Uterus (tissue), 4 donors: ENCODE results near the gene CELF6. TPM values are rescaled to one million over a fixed set of nuclear protein-coding genes. Genes with fewer than 3 reads are reported as not detected.
"Not testable (repeated sequence)": the region's sequence is repeated elsewhere in the genome, so short reads cannot be mapped to it uniquely, and the experiment has no call there.

Experiments
- DNase-seq, 2 donors: peaks; one replicate each; pipeline ENCODE4 v3.0.0-alpha.2; 2019 to 2020
- H3K27ac ChIP-seq, 2 donors: fragments of 200-600 bp; sonication (generic); 1 replicate in 1 of 2; 2 replicates in 1 of 2; pipeline ENCODE4 v1.5.1; 2016 to 2018
- H3K27me3 ChIP-seq, 2 donors: fragments of 200-600 bp; sonication (generic); one replicate each; pipeline ENCODE4 v1.5.1; 2018 to 2019; ENCODE audit warnings: control low read depth in 1 of 2
- H3K36me3 ChIP-seq, 2 donors: fragments of 200-600 bp; sonication (generic); one replicate each; pipeline ENCODE4 v1.5.1; 2019; ENCODE audit warnings: control low read depth in 1 of 2
- H3K4me1 ChIP-seq, 2 donors: fragments of 200-600 bp; sonication (generic); one replicate each; pipeline ENCODE4 v1.5.1; 2018 to 2019; ENCODE audit warnings: control low read depth in 1 of 2
- H3K4me3 ChIP-seq, 2 donors: fragments of 200-600 bp; sonication (generic); 1 replicate in 1 of 2; 2 replicates in 1 of 2; pipeline ENCODE4 v1.5.1; 2018 to 2019; ENCODE audit warnings: mild to moderate bottlenecking in 1 of 2
- H3K9me3 ChIP-seq, 2 donors: fragments of 200-600 bp; sonication (generic); one replicate each; pipeline ENCODE4 v1.5.1; 2019; ENCODE audit warnings: control low read depth in 1 of 2
- POLR2A ChIP-seq, 2 donors: fragments of 450-650 bp; IDR thresholded peaks; one replicate each; pipeline ENCODE4 v1.6.1; 2016; ENCODE audit warnings: antibody characterized with exemption in 2 of 2, mild to moderate bottlenecking in 1 of 2, moderate library complexity in 1 of 2
- intact Hi-C: fragments of 100-400 bp; cut with DNase I; formaldehyde crosslinking; loops from one replicate; pipeline ENCODE4 v1.15.1; 2023; ENCODE audit warnings: low total_unique reads
- total RNA-seq, 4 donors: library from RNA; depleted of rRNA in 3 of 4; stranded (reverse); fragments of >200 nt in 3 of 4; gene quantifications; one replicate each; pipeline versions ENCODE4 v1.1.0 to v1.2.4, GENCODE V29; 2014 to 2023
- TF ChIP-seq, protein P1 (sequence below), 4 experiments: fragments of 200-600 bp in 2 of 4; fragments of 450-650 bp in 2 of 4; sonication (generic) in 2 of 4; IDR thresholded peaks; one replicate each; pipeline ENCODE4 v1.5.1; 2016 to 2019; ENCODE audit warnings: antibody characterized with exemption in 4 of 4, mild to moderate bottlenecking in 2 of 4, moderate library complexity in 1 of 4
- donor health status: DM: yes; HTN: yes; CAD: no.

The CELF6 gene
- total RNA-seq, 4 donors from 2014 or later = 1.9 to 12.3 (median 5.6) TPM

DNA sequence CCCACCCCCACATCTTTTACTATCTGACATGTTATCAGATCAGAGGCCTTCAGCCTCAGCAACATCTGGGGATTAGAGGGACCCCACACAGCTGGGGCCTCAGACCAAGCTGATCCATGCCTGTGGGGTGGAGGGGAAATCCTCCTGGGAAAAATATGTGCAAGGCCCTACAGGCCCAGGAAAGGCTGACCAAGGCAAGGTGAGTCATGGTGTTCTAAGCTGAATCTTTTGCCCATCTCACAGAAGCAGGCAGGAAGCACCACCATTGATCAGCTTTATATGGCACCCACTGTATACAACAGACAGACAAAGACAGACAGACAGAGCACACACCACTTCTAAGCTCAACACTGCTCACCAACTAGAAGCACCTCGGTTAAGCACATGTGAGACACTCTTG is 35.2 kb downstream of the CELF6 start:
- no peaks in the 10 kb centered on the region for H3K36me3 ChIP-seq
- H3K27ac ChIP-seq = no peak overlapping the region
- intact Hi-C loops = no loop called here
- no peak for DNase-seq
- TF ChIP-seq, protein P1, sequence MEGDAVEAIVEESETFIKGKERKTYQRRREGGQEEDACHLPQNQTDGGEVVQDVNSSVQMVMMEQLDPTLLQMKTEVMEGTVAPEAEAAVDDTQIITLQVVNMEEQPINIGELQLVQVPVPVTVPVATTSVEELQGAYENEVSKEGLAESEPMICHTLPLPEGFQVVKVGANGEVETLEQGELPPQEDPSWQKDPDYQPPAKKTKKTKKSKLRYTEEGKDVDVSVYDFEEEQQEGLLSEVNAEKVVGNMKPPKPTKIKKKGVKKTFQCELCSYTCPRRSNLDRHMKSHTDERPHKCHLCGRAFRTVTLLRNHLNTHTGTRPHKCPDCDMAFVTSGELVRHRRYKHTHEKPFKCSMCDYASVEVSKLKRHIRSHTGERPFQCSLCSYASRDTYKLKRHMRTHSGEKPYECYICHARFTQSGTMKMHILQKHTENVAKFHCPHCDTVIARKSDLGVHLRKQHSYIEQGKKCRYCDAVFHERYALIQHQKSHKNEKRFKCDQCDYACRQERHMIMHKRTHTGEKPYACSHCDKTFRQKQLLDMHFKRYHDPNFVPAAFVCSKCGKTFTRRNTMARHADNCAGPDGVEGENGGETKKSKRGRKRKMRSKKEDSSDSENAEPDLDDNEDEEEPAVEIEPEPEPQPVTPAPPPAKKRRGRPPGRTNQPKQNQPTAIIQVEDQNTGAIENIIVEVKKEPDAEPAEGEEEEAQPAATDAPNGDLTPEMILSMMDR (IDR thresholded peaks at IDR 0.05) = no peak
- TF ChIP-seq POLR2A (IDR thresholded peaks at IDR 0.05) = no peak
- H3K4me1 ChIP-seq = no peaks in the 10 kb centered on the region
- no peaks in the 10 kb centered on the region for H3K27me3 ChIP-seq
- H3K4me3 ChIP-seq = no peak overlapping the region
- H3K9me3 ChIP-seq = no peaks in the 10 kb centered on the region

DNA sequence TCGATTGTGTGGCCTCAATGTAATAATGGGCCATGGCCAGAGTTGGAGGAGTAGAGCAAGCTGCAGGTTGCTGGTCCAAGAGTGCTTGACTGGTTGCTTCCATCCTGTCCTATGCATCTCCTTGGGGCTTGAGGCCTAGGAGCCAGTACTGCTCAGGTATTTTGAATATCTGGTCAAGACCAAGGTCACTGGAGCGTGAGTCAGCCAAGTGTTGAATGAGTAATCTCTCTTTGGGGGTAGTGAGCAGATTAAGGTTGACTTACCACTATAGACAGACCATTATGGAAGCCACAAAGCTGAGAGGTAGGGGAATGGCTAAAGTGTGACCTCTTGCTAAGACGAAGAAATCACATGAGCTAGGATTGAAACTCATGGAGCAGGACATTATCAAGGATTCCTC is 38.2 kb downstream of the CELF6 start:
- H3K27ac ChIP-seq = no peak overlapping the region
- H3K4me1 ChIP-seq = no peaks in the 10 kb centered on the region
- H3K4me3 ChIP-seq = no peak overlapping the region
- intact Hi-C loops = no loop called here
- no peaks in the 10 kb centered on the region for H3K36me3 ChIP-seq
- TF ChIP-seq, protein P1 (IDR thresholded peaks at IDR 0.05) = no peak
- no peak for TF ChIP-seq POLR2A (IDR thresholded peaks at IDR 0.05)
- no peak for DNase-seq
- H3K27me3 ChIP-seq = no peaks in the 10 kb centered on the region
- no peaks in the 10 kb centered on the region for H3K9me3 ChIP-seq

DNA sequence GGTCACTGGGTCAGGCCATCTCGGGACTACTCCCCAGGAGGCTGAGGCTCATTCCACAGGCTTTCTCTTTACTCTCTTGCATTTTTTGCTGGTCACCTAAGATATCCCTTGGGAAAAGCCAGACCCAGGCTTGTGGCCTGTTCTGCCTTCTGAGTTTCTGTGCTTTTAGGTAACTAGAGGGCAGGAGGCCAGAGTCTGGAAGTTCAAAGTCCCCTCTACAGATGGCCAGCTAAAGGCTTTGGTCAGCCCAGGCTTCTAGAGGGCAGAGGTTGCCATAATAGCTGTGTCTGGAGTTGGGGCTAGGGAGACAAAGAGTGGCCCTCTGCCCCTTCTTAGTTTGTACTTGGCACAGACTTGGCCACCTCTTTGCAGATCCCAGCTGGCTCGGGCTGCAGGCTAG is 39.2 kb downstream of the CELF6 start:
- Histone ChIP-seq H3K27ac (no peak overlapping the region), H3K4me1 (no peaks in the 10 kb centered on the region), H3K36me3 (no peaks in the 10 kb centered on the region), H3K4me3 (no peak overlapping the region), H3K9me3 (no peaks in the 10 kb centered on the region), H3K27me3 (no peaks in the 10 kb centered on the region)
- DNase-seq = no peak
- TF ChIP-seq, protein P1 (IDR thresholded peaks at IDR 0.05) = no peak
- no peak for TF ChIP-seq POLR2A (IDR thresholded peaks at IDR 0.05)
- intact Hi-C loops = no loop called here

DNA sequence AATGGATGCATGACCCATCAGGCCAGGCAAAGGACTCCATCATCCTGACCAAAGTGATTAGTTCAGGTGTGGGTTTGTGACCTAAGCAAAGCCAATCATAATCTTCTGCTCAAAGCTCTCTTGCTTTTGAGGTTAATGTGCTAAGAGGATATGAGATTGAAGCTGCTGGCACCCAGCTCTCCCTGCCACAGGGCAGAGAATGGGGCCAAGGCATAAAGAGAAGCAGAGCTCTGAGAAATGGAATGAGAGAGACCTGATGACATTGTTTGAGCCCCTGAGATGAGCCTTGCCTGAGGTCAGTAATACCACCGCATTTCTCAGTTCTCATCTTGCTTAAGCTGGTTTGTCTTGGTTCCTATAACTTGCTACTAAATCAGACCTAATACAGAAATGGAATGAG is 41.2 kb downstream of the CELF6 start:
- no peak for TF ChIP-seq POLR2A (IDR thresholded peaks at IDR 0.05)
- TF ChIP-seq, protein P1 (IDR thresholded peaks at IDR 0.05) = no peak
- H3K36me3 ChIP-seq = no peaks in the 10 kb centered on the region

DNA sequence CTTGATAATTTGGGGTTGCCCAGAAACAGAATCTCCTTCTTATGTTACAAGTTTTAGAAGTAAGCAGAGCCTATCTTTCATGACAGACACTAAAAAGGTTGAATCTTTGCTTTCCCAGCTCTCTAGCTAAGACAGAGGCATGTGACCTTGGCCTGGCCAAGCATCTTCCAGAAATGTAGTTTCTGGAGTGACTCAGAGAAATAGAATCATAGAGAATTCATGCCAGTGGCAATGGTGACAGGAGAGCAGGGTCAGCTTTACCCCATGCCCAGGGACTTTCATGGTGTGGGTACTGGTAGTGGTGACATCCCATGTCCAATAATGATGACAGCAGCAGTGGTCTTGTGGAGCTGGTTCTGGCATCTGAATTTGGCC is 43.6 kb downstream of the CELF6 start:
- H3K27ac ChIP-seq = no peak overlapping the region
- no peaks in the 10 kb centered on the region for H3K36me3 ChIP-seq
- no peaks in the 10 kb centered on the region for H3K9me3 ChIP-seq
- no peak overlapping the region for H3K4me3 ChIP-seq
- no peaks in the 10 kb centered on the region for H3K27me3 ChIP-seq
- intact Hi-C loops = loop anchor here (10.0 kb wide), 1 partner anchor 72 kb away; no protein-coding TSS in a partner anchor
- no peaks in the 10 kb centered on the region for H3K4me1 ChIP-seq
- DNase-seq = no peak
- no peak for TF ChIP-seq POLR2A (IDR thresholded peaks at IDR 0.05)
- TF ChIP-seq, protein P1 (IDR thresholded peaks at IDR 0.05) = no peak

More for the DNA sequence above, 41.2 kb downstream of the CELF6 start:
- no peaks in the 10 kb centered on the region for H3K27me3 ChIP-seq
- no peak for DNase-seq
- no peaks in the 10 kb centered on the region for H3K9me3 ChIP-seq
- H3K4me1 ChIP-seq = no peaks in the 10 kb centered on the region
- H3K27ac ChIP-seq = no peak overlapping the region
- intact Hi-C loops = loop anchor here (10.0 kb wide), 1 partner anchor 74 kb away; no protein-coding TSS in a partner anchor
- H3K4me3 ChIP-seq = no peak overlapping the region

DNA sequence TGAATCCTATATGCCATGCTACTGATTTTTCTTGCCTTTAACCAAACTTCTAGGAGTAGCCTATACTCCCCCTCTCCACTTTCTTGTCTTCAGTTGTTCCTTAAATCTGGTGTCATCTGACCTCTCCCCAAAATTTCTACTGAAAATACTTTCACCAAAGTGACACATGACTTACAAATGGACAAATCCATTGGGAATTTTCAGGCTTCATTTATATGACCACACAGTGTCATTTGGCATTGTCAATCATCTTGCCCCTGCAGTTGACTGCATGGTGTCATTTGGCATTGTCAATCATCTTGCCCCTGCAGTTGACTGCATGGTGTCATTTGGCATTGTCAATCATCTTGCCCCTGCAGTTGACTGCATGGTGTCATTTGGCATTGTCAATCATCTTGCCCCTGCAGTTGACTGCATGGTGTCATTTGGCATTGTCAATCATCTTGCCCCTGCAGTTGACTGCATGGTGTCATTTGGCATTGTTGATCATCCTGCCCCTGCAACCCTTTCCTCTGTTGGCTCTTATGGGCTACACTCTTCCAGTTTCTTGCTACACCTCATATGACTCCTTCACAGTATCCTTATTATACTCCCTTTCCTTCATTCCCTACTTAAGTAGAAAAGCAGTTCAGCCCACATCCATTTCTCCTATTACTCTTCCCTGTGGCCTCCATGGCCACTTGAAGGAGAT is 44.2 kb downstream of the CELF6 start:
- not testable (repeated sequence) for DNase-seq, H3K27me3 ChIP-seq, H3K4me3 ChIP-seq, H3K27ac ChIP-seq, H3K9me3 ChIP-seq, H3K4me1 ChIP-seq, H3K36me3 ChIP-seq
- intact Hi-C loops = loop anchor here (10.0 kb wide), 1 partner anchor 71 kb away; no protein-coding TSS in a partner anchor
